HepG2 (cell line): ENCODE measurements around the gene RRP36.

Experiments
- CTCF ChIP-seq: sonication (generic); formaldehyde crosslinking; IDR thresholded peaks from 2 replicates; pipeline ENCODE4 v1.5.0; 2020; ENCODE audit warnings: mild to moderate bottlenecking, missing genetic modification reagents, moderate library complexity
- MAFF ChIP-seq: IDR thresholded peaks from 2 replicates; pipeline ENCODE4 v1.6.1; 2011; ENCODE audit warnings: low read depth, low read length, improper control_type of control experiment
- NFYB ChIP-seq: sonication (generic); formaldehyde crosslinking; IDR thresholded peaks from 2 replicates; pipeline ENCODE4 v1.4.0; 2020; ENCODE audit warnings: missing genetic modification reagents
- PCBP2 ChIP-seq: fragments of 200-400 bp; formaldehyde crosslinking; optimal IDR thresholded peaks from 2 replicates; pipeline ENCODE3; 2018; ENCODE audit warnings: low read length, low read depth; ENCODE audit not compliant: poor library complexity, severe bottlenecking
- STAG1 ChIP-seq: sonication (generic); formaldehyde crosslinking; IDR thresholded peaks from 2 replicates; pipeline ENCODE4 v1.4.0; 2020; ENCODE audit warnings: missing genetic modification reagents
- ZFY ChIP-seq: sonication (generic); formaldehyde crosslinking; IDR thresholded peaks from 2 replicates; pipeline ENCODE4 v1.4.0; 2020; ENCODE audit warnings: missing genetic modification reagents
- TF ChIP-seq, protein P1 (sequence below): sonication (generic); formaldehyde crosslinking; IDR thresholded peaks from 2 replicates; pipeline ENCODE4 v1.4.0; 2020; ENCODE audit warnings: missing genetic modification reagents, mild to moderate bottlenecking, borderline replicate concordance
- TF ChIP-seq, protein P2 (sequence below): IDR thresholded peaks from 2 replicates; pipeline ENCODE4 v1.6.1; 2012; ENCODE audit warnings: low read length, improper control_type of control experiment

- TF ChIP-seq, protein P1, sequence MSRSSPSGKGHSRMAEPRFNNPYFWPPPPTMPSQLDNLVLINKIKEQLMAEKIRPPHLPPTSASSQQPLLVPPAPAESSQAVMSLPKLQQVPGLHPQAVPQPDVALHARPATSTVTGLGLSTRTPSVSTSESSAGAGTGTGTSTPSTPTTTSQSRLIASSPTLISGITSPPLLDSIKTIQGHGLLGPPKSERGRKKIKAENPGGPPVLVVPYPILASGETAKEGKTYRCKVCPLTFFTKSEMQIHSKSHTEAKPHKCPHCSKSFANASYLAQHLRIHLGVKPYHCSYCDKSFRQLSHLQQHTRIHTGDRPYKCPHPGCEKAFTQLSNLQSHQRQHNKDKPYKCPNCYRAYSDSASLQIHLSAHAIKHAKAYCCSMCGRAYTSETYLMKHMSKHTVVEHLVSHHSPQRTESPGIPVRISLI (CRISPR knock-in tag) = peak; percentile 94
- TF ChIP-seq STAG1 (CRISPR knock-in tag) (peak; percentile 77), MAFF (0 out of 2 replicates have a peak, but pooled peaks have one; percentile 49), CTCF (CRISPR knock-in tag) (peak; percentile 72), PCBP2 (no peak), NFYB (CRISPR knock-in tag) (no peak), ZFY (CRISPR knock-in tag) (no peak)
- TF ChIP-seq, protein P2, sequence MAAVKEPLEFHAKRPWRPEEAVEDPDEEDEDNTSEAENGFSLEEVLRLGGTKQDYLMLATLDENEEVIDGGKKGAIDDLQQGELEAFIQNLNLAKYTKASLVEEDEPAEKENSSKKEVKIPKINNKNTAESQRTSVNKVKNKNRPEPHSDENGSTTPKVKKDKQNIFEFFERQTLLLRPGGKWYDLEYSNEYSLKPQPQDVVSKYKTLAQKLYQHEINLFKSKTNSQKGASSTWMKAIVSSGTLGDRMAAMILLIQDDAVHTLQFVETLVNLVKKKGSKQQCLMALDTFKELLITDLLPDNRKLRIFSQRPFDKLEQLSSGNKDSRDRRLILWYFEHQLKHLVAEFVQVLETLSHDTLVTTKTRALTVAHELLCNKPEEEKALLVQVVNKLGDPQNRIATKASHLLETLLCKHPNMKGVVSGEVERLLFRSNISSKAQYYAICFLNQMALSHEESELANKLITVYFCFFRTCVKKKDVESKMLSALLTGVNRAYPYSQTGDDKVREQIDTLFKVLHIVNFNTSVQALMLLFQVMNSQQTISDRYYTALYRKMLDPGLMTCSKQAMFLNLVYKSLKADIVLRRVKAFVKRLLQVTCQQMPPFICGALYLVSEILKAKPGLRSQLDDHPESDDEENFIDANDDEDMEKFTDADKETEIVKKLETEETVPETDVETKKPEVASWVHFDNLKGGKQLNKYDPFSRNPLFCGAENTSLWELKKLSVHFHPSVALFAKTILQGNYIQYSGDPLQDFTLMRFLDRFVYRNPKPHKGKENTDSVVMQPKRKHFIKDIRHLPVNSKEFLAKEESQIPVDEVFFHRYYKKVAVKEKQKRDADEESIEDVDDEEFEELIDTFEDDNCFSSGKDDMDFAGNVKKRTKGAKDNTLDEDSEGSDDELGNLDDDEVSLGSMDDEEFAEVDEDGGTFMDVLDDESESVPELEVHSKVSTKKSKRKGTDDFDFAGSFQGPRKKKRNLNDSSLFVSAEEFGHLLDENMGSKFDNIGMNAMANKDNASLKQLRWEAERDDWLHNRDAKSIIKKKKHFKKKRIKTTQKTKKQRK = no peak
Measured at GRCh38 chr6:43070028-43070632, 48.7 kb downstream of the RRP36 start.
